K562 (cell line): ENCODE data around the gene RNF135. TPM values are rescaled to one million over a fixed set of nuclear protein-coding genes. Genes with fewer than 3 reads are reported as not detected.

ENCODE experiments used
- ATAC-seq: fragments of 200-7000 bp; cut with Tn5 transposase; 3 replicates; pipeline ENCODE4 v1.9.1; 2020; ENCODE audit warnings: moderate library complexity
- BruUV-seq: library from RNA; stranded (reverse); fragments of 400-500 nt; replicated peaks from 2 replicates; lab custom pipeline; 2021; lab: Mats Ljungman, UMichigan
- CTCF ChIA-PET: fragments of 300-600 bp; formaldehyde crosslinking; extraction: SDS; loops from one replicate; lab custom pipeline; 2021; ENCODE audit warnings: low intra/inter-chr PET ratio; lab: Yijun Ruan, JAX
- POLR2A ChIA-PET: fragments of 300-600, 350-650 bp; sonication (Branson Sonifier 250); formaldehyde crosslinking; extraction: SDS; loops from one replicate; lab custom pipeline; 2021; ENCODE audit warnings: antibody characterized with exemption, inconsistent platforms; lab: Yijun Ruan, JAX
- DNase-seq, 4 experiments: peaks; one replicate each; pipeline versions ENCODE4 v3.0.0 to v3.0.0-alpha.2; 2011 to 2018; ENCODE audit warnings: low spot score in 3 of 4, mixed read lengths in 3 of 4; ENCODE audit errors: extremely low read depth in 1 of 4
- FAIRE-seq: peaks from 2 replicates; lab custom pipeline; 2011; peaks lifted over from hg19 to GRCh38; lab: Jason Lieb, UNC
- H2AFZ ChIP-seq: 2 replicates; pipeline ENCODE4 v1.6.0; 2011; ENCODE audit warnings: low read depth, low read length, control low read depth, inconsistent platforms
- H3K27ac ChIP-seq: fragments of 200-600 bp; 3 replicates; pipeline ENCODE4 v1.8.0; 2011; ENCODE audit warnings: low read depth, mild to moderate bottlenecking, control low read depth, inconsistent platforms, low read length, moderate library complexity, mixed read lengths; ENCODE audit errors: extremely low read depth
- H3K27me3 ChIP-seq, 2 experiments: fragments of 300-600 bp in 1 of 2; 2 replicates in 1 of 2; 3 replicates in 1 of 2; pipeline versions ENCODE4 v1.6.0 to v1.8.0; 2011; ENCODE audit warnings: inconsistent platforms in 2 of 2, low read length in 2 of 2, mild to moderate bottlenecking in 1 of 2, mixed read lengths in 1 of 2, moderate library complexity in 1 of 2; ENCODE audit not compliant: control insufficient read depth in 2 of 2, insufficient read depth in 2 of 2
- H3K36me3 ChIP-seq: fragments of 300-600 bp; 3 replicates; pipeline ENCODE4 v1.8.0; 2011; ENCODE audit warnings: mild to moderate bottlenecking, low read length, inconsistent platforms; ENCODE audit not compliant: control insufficient read depth, insufficient read depth
- H3K4me1 ChIP-seq, 2 experiments: fragments of 200-600 bp in 1 of 2; replicated peaks in 1 of 2; 2 replicates in 1 of 2; 3 replicates in 1 of 2; pipeline versions ENCODE4 v1.5.1 to v1.8.0; 2011; ENCODE audit warnings: inconsistent platforms in 2 of 2, low read length in 2 of 2, mild to moderate bottlenecking in 1 of 2, mixed read lengths in 1 of 2, moderate library complexity in 1 of 2; ENCODE audit not compliant: control insufficient read depth in 2 of 2, insufficient read depth in 2 of 2
- H3K4me2 ChIP-seq: 2 replicates; pipeline ENCODE4 v1.6.1; 2011; ENCODE audit warnings: low read length, control low read depth, inconsistent platforms, mixed read lengths; ENCODE audit not compliant: insufficient read depth
- H3K4me3 ChIP-seq: fragments of 200-600 bp; sonication (generic), shearing (Covaris generic); 2 replicates; pipeline ENCODE4 v1.5.1; 2016; ENCODE audit warnings: control low read depth, inconsistent platforms
- H3K79me2 ChIP-seq: fragments of 200-600 bp; 3 replicates; pipeline ENCODE4 v1.8.0; 2011; ENCODE audit warnings: low read length, inconsistent platforms; ENCODE audit not compliant: control insufficient read depth, insufficient read depth
- H3K9ac ChIP-seq, 2 experiments: 2 replicates each; pipeline versions ENCODE4 v1.6.0 to v1.6.1; 2011; ENCODE audit warnings: low read depth in 2 of 2, low read length in 2 of 2, control low read depth in 1 of 2, inconsistent platforms in 1 of 2, mild to moderate bottlenecking in 1 of 2, mixed read lengths in 1 of 2; ENCODE audit not compliant: insufficient read depth in 1 of 2
- H3K9me1 ChIP-seq: one replicate; pipeline ENCODE4 v1.6.0; 2011; ENCODE audit warnings: inconsistent platforms, mild to moderate bottlenecking, low read length, moderate library complexity; ENCODE audit not compliant: control insufficient read depth, insufficient read depth
- H3K9me3 ChIP-seq: replicated peaks from 2 replicates; pipeline ENCODE4 v1.5.1; 2011; ENCODE audit warnings: low read depth, low read length, inconsistent platforms; ENCODE audit not compliant: control insufficient read depth, insufficient read depth
- H4K20me1 ChIP-seq: replicated peaks from 2 replicates; pipeline ENCODE4 v1.6.1; 2011; ENCODE audit warnings: low read length, inconsistent platforms, mixed read lengths; ENCODE audit not compliant: control insufficient read depth, insufficient read depth
- CREM ChIP-seq: IDR thresholded peaks from 2 replicates; pipeline ENCODE4 v1.6.1; 2014; ENCODE audit warnings: antibody characterized with exemption, low read depth
- ILK ChIP-seq: fragments of 450-650 bp; IDR thresholded peaks from 2 replicates; pipeline ENCODE4 v1.6.1; 2016; ENCODE audit warnings: missing genetic modification characterization, low read depth, mild to moderate bottlenecking, missing compliant biosample characterization, moderate library complexity, borderline replicate concordance
- JUN ChIP-seq, 2 experiments: sonication (generic) in 1 of 2; formaldehyde crosslinking in 1 of 2; IDR thresholded peaks; 2 replicates each; pipeline versions ENCODE4 v1.6.1 to v1.8.0; 2012 to 2022; ENCODE audit warnings: borderline replicate concordance in 2 of 2, mild to moderate bottlenecking in 2 of 2, improper control_type of control experiment in 1 of 2, low read depth in 1 of 2, low read length in 1 of 2, missing genetic modification reagents in 1 of 2
- ZNF384 ChIP-seq: IDR thresholded peaks from 2 replicates; pipeline ENCODE4 v1.6.1; 2012; ENCODE audit warnings: low read depth, low read length, improper control_type of control experiment
- whole genome bisulfite sequencing: fragments of 100-300 bp; shearing (Covaris generic); methylation state at CpG from one replicate; pipeline ENCODE4 v1.1.6; 2016; ENCODE audit warnings: low coverage, mixed read lengths; ENCODE audit not compliant: insufficient coverage; ENCODE audit errors: missing lambda C conversion rate; 5-methylcytosine and 5-hydroxymethylcytosine counted together
- in situ Hi-C: fragments of 300-500 bp; cut with MboI; formaldehyde crosslinking; loops from 4 replicates; pipeline ENCODE4 v1.15.0; 2018; ENCODE audit warnings: inconsistent platforms, mixed read lengths
- intact Hi-C: fragments of 100-400 bp; cut with micrococcal nuclease; formaldehyde crosslinking; loops from 2 replicates; pipeline ENCODE4 v1.14.2; 2022
- polyA plus RNA-seq, 8 experiments: library from polyadenylated mRNA; depleted of rRNA in 4 of 8; stranded (reverse) in 5 of 8; unstranded in 3 of 8; fragments of >200 nt; fragmentation: Nextera tagmentation in 2 of 8; fragmentation: Illumina TruSeq in 1 of 8; extraction: Ambion mirVana in 2 of 8; extraction: Trizol in 1 of 8; gene quantifications; 2 replicates each; pipeline versions ENCODE4 v1.2.1 to v1.2.3, GENCODE V29; 2011 to 2014; ENCODE audit warnings: inconsistent platforms in 1 of 8, missing spikeins in 1 of 8
- total RNA-seq, 7 experiments: library from RNA; depleted of rRNA in 6 of 7; stranded (reverse); fragments of >200 nt in 6 of 7; fragmentation: Illumina TruSeq in 2 of 7; extraction: Trizol in 2 of 7; gene quantifications; 2 replicates each; pipeline versions ENCODE4 v1.2.1 to v1.2.3, GENCODE V29; 2011 to 2021; ENCODE audit warnings: low replicate concordance in 1 of 7
- TF ChIP-seq, protein P1 (sequence below): fragments of 450-650 bp; IDR thresholded peaks from 2 replicates; pipeline ENCODE4 v1.6.1; 2016

Gene RNF135
- total and polyA plus RNA-seq, 9 of the 15 experiments (the other 6 are each of a cell fraction or from before 2014, with no cell fraction given): 0.08 TPM; not detected in 8

GRCh38 chr17:30927756-30928155 lies 43.1 kb upstream of the RNF135 start:
- Histone ChIP-seq H3K4me1 (peaks cover 0 to under 1% of the 10 kb centered on the region in 2 experiments; a peak in 1 of 5 replicates), H3K9me3 (no peaks in the 10 kb centered on the region), H3K27ac (no peak overlapping the region), H3K79me2 (no peaks in the 10 kb centered on the region), H3K9ac (no peak overlapping the region), H2AFZ (no peak overlapping the region), H3K4me2 (no peak overlapping the region), H3K27me3 (peaks cover 19 to 47% of the 10 kb centered on the region in 2 experiments; a peak in 4 of 5 replicates), H3K4me3 (no peak overlapping the region), H3K36me3 (no peaks in the 10 kb centered on the region), H4K20me1 (no peaks in the 10 kb centered on the region), H3K9me1 (no peaks in the 10 kb centered on the region)
- BruUV-seq: no TSS peak
- POLR2A ChIA-PET: interaction anchor here (0.8 to 1.0 kb wide), 2 partner anchors 10 to 14 kb away, joined by 3 to 5 read pairs; no protein-coding TSS in a partner anchor
- DNase-seq (no peak), ATAC-seq (no peak), FAIRE-seq (no peak)
- CTCF ChIA-PET: no interaction called here
- WGBS: 24% methylated on average over 3 of the region's 5 CpGs
- TF ChIP-seq ZNF384 (0 out of 2 replicates have a peak, but pooled peaks have one; percentile 20), ILK (tag) (no peak), JUN (IDR thresholded peaks at IDR 0.05; ENCODE audit: borderline replicate concordance, low read depth, low read length) (no peak), JUN (CRISPR knock-in tag; IDR thresholded peaks at IDR 0.05; ENCODE audit: borderline replicate concordance) (no peak), CREM (no peak)
- TF ChIP-seq, protein P1, sequence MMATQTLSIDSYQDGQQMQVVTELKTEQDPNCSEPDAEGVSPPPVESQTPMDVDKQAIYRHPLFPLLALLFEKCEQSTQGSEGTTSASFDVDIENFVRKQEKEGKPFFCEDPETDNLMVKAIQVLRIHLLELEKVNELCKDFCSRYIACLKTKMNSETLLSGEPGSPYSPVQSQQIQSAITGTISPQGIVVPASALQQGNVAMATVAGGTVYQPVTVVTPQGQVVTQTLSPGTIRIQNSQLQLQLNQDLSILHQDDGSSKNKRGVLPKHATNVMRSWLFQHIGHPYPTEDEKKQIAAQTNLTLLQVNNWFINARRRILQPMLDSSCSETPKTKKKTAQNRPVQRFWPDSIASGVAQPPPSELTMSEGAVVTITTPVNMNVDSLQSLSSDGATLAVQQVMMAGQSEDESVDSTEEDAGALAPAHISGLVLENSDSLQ: peak; percentile 46; the same call in 1 of the 2 replicates
- intact Hi-C loops (no loop called here), in situ Hi-C loops (no loop called here)
